HepG2 (cell line): ENCODE measurements around the gene RBCK1. TPM values are rescaled to one million over a fixed set of nuclear protein-coding genes. Genes with fewer than 3 reads are reported as not detected.
A peak's percentile ranks its signal among the peaks of the same experiment; 100 is the strongest.

Experiments used
- ARNT ChIP-seq: fragments of 450-650 bp; IDR thresholded peaks from 2 replicates; pipeline ENCODE4 v1.6.1; 2017
- ESRRA ChIP-seq: sonication (generic); formaldehyde crosslinking; IDR thresholded peaks from 2 replicates; pipeline ENCODE4 v1.5.1; 2020; ENCODE audit warnings: mild to moderate bottlenecking, low read depth, missing genetic modification reagents
- ETS1 ChIP-seq: sonication (generic); formaldehyde crosslinking; IDR thresholded peaks from 2 replicates; pipeline ENCODE4 v1.4.0; 2020; ENCODE audit warnings: missing genetic modification reagents
- FOXP1 ChIP-seq, 2 experiments: fragments of 450-650 bp in 1 of 2; IDR thresholded peaks; 2 replicates each; pipeline ENCODE4 v1.6.1; 2017 to 2018; ENCODE audit warnings: antibody characterized with exemption in 1 of 2
- JUN ChIP-seq: sonication (generic); formaldehyde crosslinking; IDR thresholded peaks from 2 replicates; pipeline ENCODE4 v1.4.0; 2020; ENCODE audit warnings: mild to moderate bottlenecking, missing genetic modification reagents
- MAFF ChIP-seq: IDR thresholded peaks from 2 replicates; pipeline ENCODE4 v1.6.1; 2011; ENCODE audit warnings: low read depth, low read length, improper control_type of control experiment
- MAFG ChIP-seq: sonication (generic); formaldehyde crosslinking; IDR thresholded peaks from 2 replicates; pipeline ENCODE4 v1.5.1; 2020; ENCODE audit warnings: mild to moderate bottlenecking, missing genetic modification reagents
- MLX ChIP-seq: IDR thresholded peaks from 2 replicates; pipeline ENCODE4 v1.6.1; 2016
- MTA1 ChIP-seq: sonication (generic); formaldehyde crosslinking; IDR thresholded peaks from 2 replicates; pipeline ENCODE4 v1.4.0; 2020; ENCODE audit warnings: missing genetic modification reagents, mild to moderate bottlenecking, borderline replicate concordance
- NBN ChIP-seq: fragments of 450-650 bp; conservative IDR thresholded peaks from 2 replicates; pipeline ENCODE4 v1.6.1; 2017
- NFYB ChIP-seq: sonication (generic); formaldehyde crosslinking; IDR thresholded peaks from 2 replicates; pipeline ENCODE4 v1.4.0; 2020; ENCODE audit warnings: missing genetic modification reagents
- NPAS2 ChIP-seq: sonication (generic); formaldehyde crosslinking; IDR thresholded peaks from 2 replicates; pipeline ENCODE4 v1.8.0; 2022; ENCODE audit warnings: mild to moderate bottlenecking, missing genetic modification reagents, borderline replicate concordance
- PLSCR1 ChIP-seq: sonication (generic); formaldehyde crosslinking; IDR thresholded peaks from 2 replicates; pipeline ENCODE4 v1.5.0; 2020; ENCODE audit warnings: missing genetic modification reagents, mild to moderate bottlenecking, borderline replicate concordance
- RAD21 ChIP-seq: fragments of 450-650 bp; formaldehyde crosslinking; IDR thresholded peaks from 2 replicates; pipeline ENCODE4 v1.5.0; 2020; ENCODE audit warnings: mild to moderate bottlenecking
- SMARCC2 ChIP-seq: fragments of 450-650 bp; IDR thresholded peaks from 2 replicates; pipeline ENCODE4 v1.6.1; 2017; ENCODE audit warnings: antibody characterized with exemption, mild to moderate bottlenecking
- SP5 ChIP-seq: IDR thresholded peaks from 2 replicates; pipeline ENCODE4 v1.6.1; 2016; ENCODE audit warnings: low read depth, borderline replicate concordance
- XBP1 ChIP-seq: sonication (generic); formaldehyde crosslinking; IDR thresholded peaks from 2 replicates; pipeline ENCODE4 v1.5.0; 2020; ENCODE audit warnings: missing genetic modification reagents
- ZHX1 ChIP-seq: sonication (generic); formaldehyde crosslinking; IDR thresholded peaks from 2 replicates; pipeline ENCODE4 v1.8.1; 2022; ENCODE audit warnings: low read depth, mild to moderate bottlenecking, missing genetic modification reagents
- ZMYM3 ChIP-seq: sonication (generic); formaldehyde crosslinking; IDR thresholded peaks from 2 replicates; pipeline ENCODE4 v1.5.1; 2020; ENCODE audit warnings: mild to moderate bottlenecking, missing genetic modification reagents
- ZNF260 ChIP-seq: sonication (generic); formaldehyde crosslinking; IDR thresholded peaks from 2 replicates; pipeline ENCODE4 v1.4.0; 2020; ENCODE audit warnings: missing genetic modification reagents, low read depth, mild to moderate bottlenecking, borderline replicate concordance
- ZNF510 ChIP-seq: sonication (generic); formaldehyde crosslinking; IDR thresholded peaks from 2 replicates; pipeline ENCODE4 v1.4.0; 2020; ENCODE audit warnings: low read depth, mild to moderate bottlenecking, missing genetic modification reagents
- ZNF644 ChIP-seq: IDR thresholded peaks from 2 replicates; pipeline ENCODE4 v1.6.1; 2016; ENCODE audit warnings: low read depth
- ZSCAN30 ChIP-seq: sonication (generic); formaldehyde crosslinking; IDR thresholded peaks from 2 replicates; pipeline ENCODE4 v1.5.0; 2020; ENCODE audit warnings: mild to moderate bottlenecking, missing genetic modification reagents
- polyA plus RNA-seq, 8 experiments: library from polyadenylated mRNA; depleted of rRNA in 3 of 8; stranded (reverse) in 7 of 8; unstranded in 1 of 8; fragments of >200 nt; fragmentation: Illumina TruSeq in 4 of 8; extraction: Trizol in 4 of 8; gene quantifications; 2 replicates each; pipeline versions ENCODE4 v1.2.1 to v1.2.3, GENCODE V29; 2011 to 2016; ENCODE audit warnings: low read depth in 4 of 8, missing spikeins in 1 of 8, mixed read lengths in 1 of 8; ENCODE audit not compliant: insufficient read depth in 1 of 8
- total RNA-seq, 5 experiments: library from RNA; depleted of rRNA; stranded (reverse); fragments of >200 nt; fragmentation: Illumina TruSeq; extraction: Trizol; gene quantifications; 2 replicates each; pipeline ENCODE4 v1.2.3, GENCODE V29; 2016; ENCODE audit warnings: low read depth in 1 of 5
- TF ChIP-seq, protein P1 (sequence below): sonication (generic); formaldehyde crosslinking; conservative IDR thresholded peaks from 2 replicates; pipeline ENCODE4 v1.8.1; 2023; ENCODE audit warnings: missing genetic modification reagents

The RBCK1 gene
- total and polyA plus RNA-seq, 2 of the 13 experiments (the other 11 are each of a cell fraction or from before 2014, with no cell fraction given): 149 to 215 TPM

- TF ChIP-seq MTA1 (peak; percentile 100), RAD21 (CRISPR knock-in tag) (peak; percentile 81), ESRRA (CRISPR knock-in tag) (peak; percentile 97), XBP1 (CRISPR knock-in tag) (0 out of 2 replicates have a peak, but pooled peaks have one; percentile 71), ZNF260 (CRISPR knock-in tag) (no peak), ZNF510 (no peak; the same call in 1 of the 2 replicates), ETS1 (CRISPR knock-in tag) (no peak), ARNT (no peak), ZNF644 (CRISPR knock-in tag) (peak; percentile 98), SMARCC2 (no peak), ZMYM3 (CRISPR knock-in tag) (peak; percentile 90), ZSCAN30 (CRISPR knock-in tag) (0 out of 2 replicates have a peak, but pooled peaks have one; percentile 67), FOXP1 (IDR thresholded peaks at IDR 0.05) (no peak), FOXP1 (CRISPR knock-in tag; IDR thresholded peaks at IDR 0.05) (peak; percentile 68), MAFF (peak; percentile 10; the same call in 1 of the 2 replicates), PLSCR1 (no peak), NPAS2 (no peak), NBN (no peak), MLX (CRISPR knock-in tag) (peak; percentile 88), NFYB (CRISPR knock-in tag) (no peak), MAFG (0 out of 2 replicates have a peak, but pooled peaks have one; percentile 38), ZHX1 (peak; percentile 93), JUN (CRISPR knock-in tag) (peak; percentile 88), SP5 (peak; percentile 94)
- TF ChIP-seq, protein P1, sequence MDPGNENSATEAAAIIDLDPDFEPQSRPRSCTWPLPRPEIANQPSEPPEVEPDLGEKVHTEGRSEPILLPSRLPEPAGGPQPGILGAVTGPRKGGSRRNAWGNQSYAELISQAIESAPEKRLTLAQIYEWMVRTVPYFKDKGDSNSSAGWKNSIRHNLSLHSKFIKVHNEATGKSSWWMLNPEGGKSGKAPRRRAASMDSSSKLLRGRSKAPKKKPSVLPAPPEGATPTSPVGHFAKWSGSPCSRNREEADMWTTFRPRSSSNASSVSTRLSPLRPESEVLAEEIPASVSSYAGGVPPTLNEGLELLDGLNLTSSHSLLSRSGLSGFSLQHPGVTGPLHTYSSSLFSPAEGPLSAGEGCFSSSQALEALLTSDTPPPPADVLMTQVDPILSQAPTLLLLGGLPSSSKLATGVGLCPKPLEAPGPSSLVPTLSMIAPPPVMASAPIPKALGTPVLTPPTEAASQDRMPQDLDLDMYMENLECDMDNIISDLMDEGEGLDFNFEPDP (CRISPR knock-in tag): no peak
Observed at GRCh38 chr20:371755-372542, 36.1 kb upstream of the RBCK1 start (continued).
